ENCODE data around the gene ERC2.

GRCh38 chr3:55555873-55556618, 912.2 kb downstream of the ERC2 start:
- TF ChIP-seq, protein P1, sequence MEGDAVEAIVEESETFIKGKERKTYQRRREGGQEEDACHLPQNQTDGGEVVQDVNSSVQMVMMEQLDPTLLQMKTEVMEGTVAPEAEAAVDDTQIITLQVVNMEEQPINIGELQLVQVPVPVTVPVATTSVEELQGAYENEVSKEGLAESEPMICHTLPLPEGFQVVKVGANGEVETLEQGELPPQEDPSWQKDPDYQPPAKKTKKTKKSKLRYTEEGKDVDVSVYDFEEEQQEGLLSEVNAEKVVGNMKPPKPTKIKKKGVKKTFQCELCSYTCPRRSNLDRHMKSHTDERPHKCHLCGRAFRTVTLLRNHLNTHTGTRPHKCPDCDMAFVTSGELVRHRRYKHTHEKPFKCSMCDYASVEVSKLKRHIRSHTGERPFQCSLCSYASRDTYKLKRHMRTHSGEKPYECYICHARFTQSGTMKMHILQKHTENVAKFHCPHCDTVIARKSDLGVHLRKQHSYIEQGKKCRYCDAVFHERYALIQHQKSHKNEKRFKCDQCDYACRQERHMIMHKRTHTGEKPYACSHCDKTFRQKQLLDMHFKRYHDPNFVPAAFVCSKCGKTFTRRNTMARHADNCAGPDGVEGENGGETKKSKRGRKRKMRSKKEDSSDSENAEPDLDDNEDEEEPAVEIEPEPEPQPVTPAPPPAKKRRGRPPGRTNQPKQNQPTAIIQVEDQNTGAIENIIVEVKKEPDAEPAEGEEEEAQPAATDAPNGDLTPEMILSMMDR (IDR thresholded peaks at IDR 0.05; ENCODE audit: insufficient read depth, low read length, poor library complexity, severe bottlenecking): no peak
- TF ChIP-seq EZH2phosphoT487 (conservative IDR thresholded peaks at IDR 0.05; ENCODE audit: low read length): no peak

Data from SU-DHL-6 (cell line).